SK-N-SH (cell line): ENCODE results near the gene IQSEC1. TPM values are rescaled to one million over a fixed set of nuclear protein-coding genes. Genes with fewer than 3 reads are reported as not detected.

Experiments
- CTCF ChIA-PET: fragments of 300-600, 350-600 bp; formaldehyde crosslinking; extraction: SDS; loops from one replicate; lab custom pipeline; 2021; lab: Yijun Ruan, JAX
- POLR2A ChIA-PET: fragments of 350-600 bp; sonication (Branson Sonifier 250); formaldehyde crosslinking; extraction: SDS; loops from one replicate; lab custom pipeline; 2020; ENCODE audit warnings: antibody characterized with exemption, inconsistent platforms; lab: Yijun Ruan, JAX
- DNase-seq: peaks from one replicate; pipeline ENCODE4 v3.0.0; 2012
- H2AFZ ChIP-seq: fragments of 200-600 bp; sonication (generic); 2 replicates; pipeline ENCODE4 v1.8.1; 2016; ENCODE audit warnings: antibody characterized with exemption, mild to moderate bottlenecking, low read depth
- H3F3A ChIP-seq: fragments of 200-600 bp; sonication (generic); replicated peaks from 2 replicates; pipeline ENCODE3; 2016; ENCODE audit warnings: antibody characterized with exemption, mild to moderate bottlenecking; ENCODE audit not compliant: insufficient read depth
- H3K27ac ChIP-seq, 2 experiments: fragments of 200-500 bp in 1 of 2; fragments of 200-600 bp in 1 of 2; sonication (Bioruptor generic) in 1 of 2; sonication (generic), shearing (Covaris generic) in 1 of 2; 2 replicates each; pipeline versions ENCODE4 v1.5.1 to v1.6.1; 2014 to 2016; ENCODE audit warnings: low read depth in 2 of 2, inconsistent platforms in 1 of 2, low read length in 1 of 2, mild to moderate bottlenecking in 1 of 2, mixed read lengths in 1 of 2
- H3K27me3 ChIP-seq: fragments of 200-600 bp; sonication (generic), shearing (Covaris generic); 2 replicates; pipeline ENCODE4 v1.6.1; 2016; ENCODE audit warnings: mixed run types; ENCODE audit not compliant: insufficient read depth
- H3K36me3 ChIP-seq, 2 experiments: fragments of 200-500 bp in 1 of 2; fragments of 200-600 bp in 1 of 2; sonication (Bioruptor generic) in 1 of 2; sonication (generic) in 1 of 2; replicated peaks in 1 of 2; 2 replicates each; pipeline versions ENCODE3 to v1.5.1; 2014 to 2016; ENCODE audit warnings: low read length in 1 of 2, mild to moderate bottlenecking in 1 of 2; ENCODE audit not compliant: insufficient read depth in 2 of 2, control insufficient read depth in 1 of 2
- H3K4me1 ChIP-seq, 2 experiments: fragments of 200-500 bp in 1 of 2; fragments of 200-600 bp in 1 of 2; sonication (Bioruptor generic) in 1 of 2; sonication (generic), shearing (Covaris generic) in 1 of 2; 2 replicates each; pipeline versions ENCODE4 v1.5.1 to v1.6.1; 2014 to 2016; ENCODE audit warnings: low read depth in 1 of 2, low read length in 1 of 2, mixed run types in 1 of 2; ENCODE audit not compliant: insufficient read depth in 2 of 2, control insufficient read depth in 1 of 2
- H3K4me2 ChIP-seq: fragments of 200-600 bp; sonication (generic), shearing (Covaris generic); 2 replicates; pipeline ENCODE4 v1.6.1; 2017; ENCODE audit warnings: mixed run types
- H3K4me3 ChIP-seq, 2 experiments: fragments of 200-500 bp in 1 of 2; fragments of 200-600 bp in 1 of 2; sonication (Bioruptor generic) in 1 of 2; sonication (generic), shearing (Covaris generic) in 1 of 2; 2 replicates each; pipeline versions ENCODE4 v1.5.1 to v1.8.1; 2014 to 2016; ENCODE audit warnings: low read depth in 2 of 2, inconsistent platforms in 1 of 2, low read length in 1 of 2, mild to moderate bottlenecking in 1 of 2, mixed read lengths in 1 of 2, moderate library complexity in 1 of 2
- H3K79me2 ChIP-seq: fragments of 200-600 bp; sonication (generic); 2 replicates; pipeline ENCODE4 v1.8.1; 2017; ENCODE audit warnings: mild to moderate bottlenecking; ENCODE audit not compliant: insufficient read depth
- H3K9ac ChIP-seq: fragments of 200-600 bp; sonication (generic); 2 replicates; pipeline ENCODE4 v1.6.1; 2017; ENCODE audit warnings: mixed run types
- H3K9me2 ChIP-seq: fragments of 200-600 bp; sonication (generic); 2 replicates; pipeline ENCODE4 v1.6.1; 2017; ENCODE audit warnings: mixed run types
- H3K9me3 ChIP-seq: fragments of 200-600 bp; sonication (generic); 2 replicates; pipeline ENCODE4 v1.6.1; 2017; ENCODE audit warnings: mixed run types, mild to moderate bottlenecking, moderate library complexity
- H4K20me1 ChIP-seq: fragments of 200-600 bp; sonication (generic); 2 replicates; pipeline ENCODE4 v1.6.1; 2017; ENCODE audit warnings: mild to moderate bottlenecking, mixed run types; ENCODE audit not compliant: insufficient read depth
- CHD2 ChIP-seq: fragments of 150-350 bp; IDR thresholded peaks from 2 replicates; pipeline ENCODE4 v1.6.1; 2018; ENCODE audit warnings: low read length; ENCODE audit not compliant: partially characterized antibody
- ELF1 ChIP-seq: IDR thresholded peaks from 2 replicates; pipeline ENCODE4 v1.4.0; 2012
- FOXJ3 ChIP-seq: sonication (generic); formaldehyde crosslinking; IDR thresholded peaks from 2 replicates; pipeline ENCODE4 v1.5.1; 2020; ENCODE audit warnings: mild to moderate bottlenecking, missing genetic modification reagents
- FOXM1 ChIP-seq: IDR thresholded peaks from 2 replicates; pipeline ENCODE4 v1.4.0; 2012; ENCODE audit warnings: low read depth, mild to moderate bottlenecking
- MEF2A ChIP-seq: IDR thresholded peaks from 2 replicates; pipeline ENCODE4 v1.4.0; 2012; ENCODE audit warnings: low read depth, borderline replicate concordance
- RAD21 ChIP-seq: IDR thresholded peaks from 2 replicates; pipeline ENCODE4 v1.6.1; 2012; ENCODE audit warnings: mild to moderate bottlenecking, low read length
- TEAD4 ChIP-seq: IDR thresholded peaks from 2 replicates; pipeline ENCODE4 v1.4.0; 2012; ENCODE audit warnings: mild to moderate bottlenecking, borderline replicate concordance; ENCODE audit not compliant: insufficient read depth
- USF1 ChIP-seq: IDR thresholded peaks from 2 replicates; pipeline ENCODE4 v1.4.0; 2012; ENCODE audit warnings: low read depth, borderline replicate concordance
- USF2 ChIP-seq: fragments of 150-350 bp; IDR thresholded peaks from 2 replicates; pipeline ENCODE4 v1.6.1; 2017; ENCODE audit warnings: antibody characterized with exemption, low read length, low read depth, borderline replicate concordance
- whole genome bisulfite sequencing: methylation state at CpG from one replicate; pipeline ENCODE4 v1.1.6; 2017; ENCODE audit warnings: low lambda C conversion rate; 5-methylcytosine and 5-hydroxymethylcytosine counted together
- polyA plus RNA-seq, 3 experiments: library from polyadenylated mRNA; depleted of rRNA; stranded (reverse); fragments of >200 nt; gene quantifications; 2 replicates each; pipeline ENCODE4 v1.2.3, GENCODE V29; 2012

Gene IQSEC1
- polyA plus RNA-seq, 1 of the 3 experiments (the other 2 are of a cell fraction): 6.2 TPM

DNA sequence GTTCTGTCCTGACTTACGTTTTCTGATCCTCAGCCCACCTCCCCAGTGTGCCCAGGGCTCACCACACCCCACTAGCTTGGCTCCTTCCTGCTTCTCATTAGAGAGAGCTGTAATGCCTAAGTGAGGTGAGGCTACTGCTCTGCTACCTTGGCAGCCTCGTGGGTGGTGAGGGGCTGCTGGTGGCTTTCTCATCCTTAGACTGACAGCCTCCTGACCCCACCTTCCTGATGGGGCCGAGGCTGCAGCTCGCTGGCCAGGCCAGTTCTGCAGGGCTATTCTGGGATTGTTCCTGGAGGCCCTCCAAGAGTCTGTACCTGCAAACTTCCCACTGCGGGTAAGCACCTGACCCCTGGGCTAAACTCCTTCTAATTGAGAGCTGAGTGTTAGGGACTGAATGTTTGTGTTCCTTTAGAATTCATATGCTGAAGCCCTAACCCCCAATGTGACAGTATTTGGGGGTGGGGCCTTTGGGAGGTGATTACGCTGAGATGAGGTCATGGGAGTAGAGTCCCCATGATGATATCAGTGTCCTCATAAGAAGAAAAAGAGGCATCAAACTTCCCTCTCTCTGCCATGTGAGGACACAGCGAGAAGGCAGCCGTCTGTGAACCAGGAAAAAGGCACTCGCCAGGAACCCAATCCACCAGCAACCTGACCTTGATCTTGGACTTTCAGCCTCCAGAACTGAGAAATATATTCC, 38.1 kb upstream of the IQSEC1 start:
- CTCF ChIA-PET: interaction anchor here (0.9 to 4.1 kb wide), 4 partner anchors 10 to 342 kb away, joined by 3 to 18 read pairs (median 6); no protein-coding TSS in a partner anchor
- no peak for TF ChIP-seq CHD2
- TF ChIP-seq USF1: no peak
- no peak for TF ChIP-seq RAD21
- no peak for TF ChIP-seq TEAD4
- TF ChIP-seq, all 33 proteins: peak for 0

GRCh38 chr3:13110678-13111116, 37.5 kb upstream of the IQSEC1 start:
- WGBS: 52% methylated on average over 6 of the region's 8 CpGs
- H3K27me3 ChIP-seq: no peaks in the 10 kb centered on the region

More for the DNA sequence above, 38.1 kb upstream of the IQSEC1 start:
- no peak overlapping the region for H2AFZ ChIP-seq
- no peak for DNase-seq
- no peak overlapping the region for H3K4me3 ChIP-seq
- POLR2A ChIA-PET: no interaction called here
- no peaks in the 10 kb centered on the region for H3K27me3 ChIP-seq
- H3F3A ChIP-seq: no peaks in the 10 kb centered on the region
- no peaks in the 10 kb centered on the region for H3K36me3 ChIP-seq
- H3K27ac ChIP-seq: no peak overlapping the region
- no peaks in the 10 kb centered on the region for H4K20me1 ChIP-seq
- H3K9ac ChIP-seq: no peak overlapping the region
- H3K4me1 ChIP-seq: no peaks in the 10 kb centered on the region; a peak in 1 of 4 replicates
- H3K4me2 ChIP-seq: no peak overlapping the region
- no peaks in the 10 kb centered on the region for H3K79me2 ChIP-seq
- no peaks in the 10 kb centered on the region for H3K9me2 ChIP-seq
- 58% methylated on average over 8 of the region's 9 CpGs for WGBS
- H3K9me3 ChIP-seq: no peaks in the 10 kb centered on the region

More at GRCh38 chr3:13110678-13111116, 37.5 kb upstream of the IQSEC1 start:
- TF ChIP-seq ELF1: no peak
- no peak for TF ChIP-seq FOXJ3
- TF ChIP-seq USF2: no peak
- no peak for TF ChIP-seq FOXM1
- TF ChIP-seq MEF2A: no peak
- Histone ChIP-seq H3K4me2 (no peak overlapping the region), H3K9me2 (no peaks in the 10 kb centered on the region), H3K4me1 (no peaks in the 10 kb centered on the region; a peak in 1 of 4 replicates), H3K9me3 (no peaks in the 10 kb centered on the region), H3K9ac (no peak overlapping the region), H3K27ac (no peak overlapping the region), H3K79me2 (no peaks in the 10 kb centered on the region), H3K4me3 (no peak overlapping the region), H4K20me1 (no peaks in the 10 kb centered on the region), H2AFZ (no peak overlapping the region), H3K36me3 (no peaks in the 10 kb centered on the region), H3F3A (no peaks in the 10 kb centered on the region)
- DNase-seq: no peak
- ChIA-PET CTCF (interaction anchor here (0.9 to 4.1 kb wide), 3 partner anchors 18 to 343 kb away, joined by 3 to 18 read pairs (median 4); no protein-coding TSS in a partner anchor), POLR2A (no interaction called here)
